ENCODE measurements around the gene OAF.

OAF gene

DNA sequence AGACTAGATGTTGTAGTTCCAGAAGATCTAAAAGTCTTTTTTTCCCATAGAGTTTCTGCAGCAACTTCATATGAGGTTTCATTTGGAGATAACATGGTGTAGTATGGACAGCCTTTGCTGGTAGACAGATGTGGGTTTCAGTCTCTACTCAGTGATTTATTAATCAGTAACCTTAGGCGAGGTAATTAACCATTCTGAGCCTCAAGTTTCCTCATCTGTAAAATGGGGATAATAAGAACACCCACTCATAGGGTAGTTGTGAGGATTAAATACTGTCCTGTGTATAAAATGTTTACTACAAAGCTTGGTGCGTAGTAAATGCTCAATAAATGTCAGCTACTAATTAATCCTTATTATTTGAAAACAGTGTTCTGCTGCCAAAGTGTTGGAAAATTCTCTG is 45.9 kb downstream of the OAF start:
- in situ Hi-C loops (cut with HindIII; ENCODE audit: low sequenced_read_pairs) = no loop called here
- H3K4me3 ChIP-seq (ENCODE audit: low read depth, low read length) = no peak overlapping the region
- TF ChIP-seq, protein P1, sequence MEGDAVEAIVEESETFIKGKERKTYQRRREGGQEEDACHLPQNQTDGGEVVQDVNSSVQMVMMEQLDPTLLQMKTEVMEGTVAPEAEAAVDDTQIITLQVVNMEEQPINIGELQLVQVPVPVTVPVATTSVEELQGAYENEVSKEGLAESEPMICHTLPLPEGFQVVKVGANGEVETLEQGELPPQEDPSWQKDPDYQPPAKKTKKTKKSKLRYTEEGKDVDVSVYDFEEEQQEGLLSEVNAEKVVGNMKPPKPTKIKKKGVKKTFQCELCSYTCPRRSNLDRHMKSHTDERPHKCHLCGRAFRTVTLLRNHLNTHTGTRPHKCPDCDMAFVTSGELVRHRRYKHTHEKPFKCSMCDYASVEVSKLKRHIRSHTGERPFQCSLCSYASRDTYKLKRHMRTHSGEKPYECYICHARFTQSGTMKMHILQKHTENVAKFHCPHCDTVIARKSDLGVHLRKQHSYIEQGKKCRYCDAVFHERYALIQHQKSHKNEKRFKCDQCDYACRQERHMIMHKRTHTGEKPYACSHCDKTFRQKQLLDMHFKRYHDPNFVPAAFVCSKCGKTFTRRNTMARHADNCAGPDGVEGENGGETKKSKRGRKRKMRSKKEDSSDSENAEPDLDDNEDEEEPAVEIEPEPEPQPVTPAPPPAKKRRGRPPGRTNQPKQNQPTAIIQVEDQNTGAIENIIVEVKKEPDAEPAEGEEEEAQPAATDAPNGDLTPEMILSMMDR (IDR thresholded peaks at IDR 0.05; ENCODE audit: low read depth, low read length) = no peak
- DNase-seq (ENCODE audit: low read depth, low spot score) = no peak

DNA sequence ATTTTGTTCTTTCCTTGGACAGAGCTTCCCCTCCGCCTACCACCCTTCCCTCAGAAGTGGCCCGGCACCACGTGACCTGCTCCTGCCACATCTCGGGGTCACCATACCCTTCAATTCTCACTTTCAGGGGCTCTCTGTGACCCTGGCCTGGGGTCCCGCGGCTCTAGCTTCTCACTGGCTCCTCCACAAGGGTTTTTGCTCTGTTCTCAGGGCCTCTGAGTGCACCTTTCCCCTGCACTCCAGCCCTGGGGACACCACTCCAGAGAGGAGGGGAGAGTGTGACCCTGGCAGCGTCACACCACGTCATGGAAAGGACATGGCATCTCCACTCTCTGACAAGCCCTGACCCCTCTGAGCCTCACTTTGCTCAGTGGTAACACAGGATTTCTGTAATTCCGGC is 46.5 kb downstream of the OAF start:
- no peak for DNase-seq (ENCODE audit: low read depth, low spot score)
- TF ChIP-seq, protein P1 (IDR thresholded peaks at IDR 0.05; ENCODE audit: low read depth, low read length) = no peak
- in situ Hi-C loops (cut with HindIII; ENCODE audit: low sequenced_read_pairs) = no loop called here
- no peak overlapping the region for H3K4me3 ChIP-seq (ENCODE audit: low read depth, low read length)

DNA sequence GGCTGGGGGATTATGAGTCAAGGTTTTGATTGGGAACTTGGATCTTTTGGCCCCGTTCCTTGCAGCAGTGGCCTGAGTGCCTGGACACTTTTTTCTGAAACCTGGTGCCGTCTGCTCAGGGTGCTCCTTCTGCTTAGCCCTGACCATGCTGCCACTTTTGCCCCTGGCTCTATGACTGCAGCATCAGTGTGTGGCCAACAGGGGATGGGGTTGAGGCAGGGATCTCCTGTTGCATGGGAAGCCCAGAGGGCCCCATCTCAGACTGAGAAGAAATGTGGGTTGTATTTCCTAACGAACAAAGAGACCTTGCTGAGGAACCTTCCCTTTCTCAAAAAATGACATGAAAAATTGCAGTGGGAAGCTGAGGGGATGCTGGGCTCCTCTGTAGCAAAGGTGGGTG is 47.8 kb downstream of the OAF start:
- in situ Hi-C loops (cut with HindIII; ENCODE audit: low sequenced_read_pairs) = no loop called here
- TF ChIP-seq, protein P1 (IDR thresholded peaks at IDR 0.05; ENCODE audit: low read depth, low read length) = no peak
- H3K4me3 ChIP-seq (ENCODE audit: low read depth, low read length) = no peak overlapping the region
- DNase-seq (ENCODE audit: low read depth, low spot score) = no peak

DNA sequence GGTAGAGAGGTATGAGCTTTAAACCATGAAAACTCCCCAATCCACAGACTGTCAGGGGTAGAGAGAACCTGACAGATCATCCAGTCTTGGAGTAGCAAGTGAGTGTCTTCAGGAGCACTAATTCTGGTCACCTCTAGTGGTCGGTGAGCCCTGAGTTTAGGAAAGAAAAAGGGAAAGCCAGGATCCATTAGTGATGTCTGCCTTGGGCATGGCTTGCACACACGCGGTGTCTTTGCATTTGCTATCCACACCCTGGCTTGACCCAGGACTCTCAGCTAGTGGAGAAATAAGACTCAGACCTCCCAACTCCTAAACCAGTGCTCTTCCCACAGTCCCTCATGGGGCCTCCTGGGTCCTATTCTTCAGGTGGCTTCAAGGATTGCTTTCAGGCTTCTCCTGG is 48.4 kb downstream of the OAF start:
- no peak overlapping the region for H3K4me3 ChIP-seq (ENCODE audit: low read depth, low read length)
- no peak for DNase-seq (ENCODE audit: low read depth, low spot score)
- TF ChIP-seq, protein P1 (IDR thresholded peaks at IDR 0.05; ENCODE audit: low read depth, low read length) = no peak
- in situ Hi-C loops (cut with HindIII; ENCODE audit: low sequenced_read_pairs) = no loop called here

DNA sequence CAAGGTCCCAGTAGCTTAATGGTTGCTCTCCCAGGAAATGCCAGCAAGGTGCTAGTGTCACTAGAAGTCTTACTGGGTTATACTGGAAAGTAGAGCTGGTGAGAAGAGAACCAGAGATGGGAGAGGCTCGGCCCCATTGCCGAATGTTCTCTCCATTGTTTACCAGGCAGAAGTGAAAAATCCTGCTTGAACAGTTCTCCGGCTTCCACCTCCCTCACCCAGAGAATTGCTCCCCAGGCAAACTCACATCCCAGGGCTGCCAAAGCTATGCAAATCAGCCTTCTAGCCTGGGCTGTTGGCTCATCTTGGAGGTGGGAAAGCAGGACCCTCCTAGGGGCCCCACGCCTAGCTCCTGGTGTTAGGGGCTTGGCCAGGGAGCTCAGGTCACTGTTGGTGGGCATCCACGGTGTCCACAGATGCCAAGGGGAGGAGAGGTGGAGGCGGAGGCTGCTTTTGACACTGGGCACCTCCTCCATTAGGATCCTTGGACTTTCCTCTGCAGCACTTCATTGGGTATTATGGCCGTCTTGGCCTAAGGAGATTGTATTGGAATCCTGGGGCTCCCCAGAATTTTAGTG is 49.2 kb downstream of the OAF start:
- no peak for DNase-seq (ENCODE audit: low read depth, low spot score)
- in situ Hi-C loops (cut with HindIII; ENCODE audit: low sequenced_read_pairs) = no loop called here
- H3K4me3 ChIP-seq (ENCODE audit: low read depth, low read length) = no peak overlapping the region
- TF ChIP-seq, protein P1 (IDR thresholded peaks at IDR 0.05; ENCODE audit: low read depth, low read length) = no peak

DNA sequence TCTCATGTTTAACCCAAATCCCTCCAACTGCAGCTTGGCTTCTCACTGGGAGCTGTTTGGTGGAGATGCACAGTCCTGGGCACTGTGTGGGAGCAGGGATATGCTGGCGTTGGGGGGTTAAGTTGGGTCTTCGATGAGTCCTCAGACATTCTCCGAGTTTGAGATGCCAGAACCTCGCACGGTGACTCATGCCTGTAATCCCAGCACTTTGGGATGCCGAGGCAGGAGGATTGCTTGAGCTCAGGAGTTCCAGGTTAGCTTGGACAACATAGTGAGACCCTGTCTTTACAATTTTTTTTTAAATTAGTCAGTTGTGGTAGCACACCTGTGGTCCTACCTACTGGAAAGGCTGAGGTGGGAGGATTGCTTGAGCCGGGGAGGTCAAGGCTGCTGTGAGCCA is 49.8 kb downstream of the OAF start:
- H3K4me3 ChIP-seq (ENCODE audit: low read depth, low read length) = no peak overlapping the region
- in situ Hi-C loops (cut with HindIII; ENCODE audit: low sequenced_read_pairs) = no loop called here
- TF ChIP-seq, protein P1 (IDR thresholded peaks at IDR 0.05; ENCODE audit: low read depth, low read length) = no peak
- DNase-seq (ENCODE audit: low read depth, low spot score) = no peak

DNA sequence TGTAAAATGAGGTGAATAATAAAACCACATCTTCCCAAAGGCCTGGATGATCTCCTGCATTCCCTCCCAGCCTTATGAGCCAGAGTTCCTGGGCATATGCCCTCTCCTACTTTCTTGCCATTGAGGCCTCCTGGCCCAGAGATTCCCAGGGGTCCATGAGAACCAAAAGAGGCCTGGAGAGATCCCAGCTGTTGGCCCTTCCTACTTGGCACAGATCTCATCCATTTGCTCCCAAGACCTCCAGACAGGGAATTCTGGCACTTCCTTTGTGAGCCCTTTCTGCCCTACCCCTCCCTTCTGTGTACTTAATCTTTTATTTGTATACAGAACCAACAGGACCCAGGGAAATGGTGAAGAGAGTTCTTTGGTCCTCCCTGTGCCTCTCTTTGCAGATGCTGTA is 50.5 kb downstream of the OAF start:
- no peak overlapping the region for H3K4me3 ChIP-seq (ENCODE audit: low read depth, low read length)
- in situ Hi-C loops (cut with HindIII; ENCODE audit: low sequenced_read_pairs) = no loop called here
- TF ChIP-seq, protein P1 (IDR thresholded peaks at IDR 0.05; ENCODE audit: low read depth, low read length) = no peak
- DNase-seq (ENCODE audit: low read depth, low spot score) = no peak
